Measurements from ENCODE around the gene JPT1.
"Not testable (repeated sequence)": the region's sequence is repeated elsewhere in the genome, so short reads cannot be mapped to it uniquely, and the experiment has no call there.

The JPT1 gene

DNA sequence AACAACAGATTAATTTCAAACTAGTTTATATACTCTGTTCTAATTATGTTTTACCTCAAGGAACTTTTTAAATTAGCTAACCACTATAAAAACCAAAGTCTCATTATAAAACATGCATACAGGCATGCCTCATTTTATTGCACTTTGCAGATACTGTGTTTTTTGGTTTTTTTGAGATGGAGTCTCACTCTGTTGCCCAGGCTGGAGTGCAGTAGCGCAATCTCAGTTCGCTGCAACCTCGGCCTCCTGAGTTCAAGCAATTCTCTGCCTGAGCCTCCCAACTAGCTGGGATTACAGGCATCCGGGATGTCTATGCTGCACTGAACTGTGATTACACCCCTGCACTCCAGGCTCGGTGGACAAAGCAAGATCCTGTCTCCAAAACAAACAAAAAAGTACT lies 8.8 kb upstream of the JPT1 start:
- Histone ChIP-seq H3K36me3 (replicated peaks) (peaks cover 16% of the 10 kb centered on the region), H3K27ac (no peak overlapping the region), H3K27me3 (replicated peaks) (no peaks in the 10 kb centered on the region), H3K4me3 (ENCODE audit: low read depth, low read length) (no peak overlapping the region)
- DNase-seq: no peak
- TF ChIP-seq, protein P1, sequence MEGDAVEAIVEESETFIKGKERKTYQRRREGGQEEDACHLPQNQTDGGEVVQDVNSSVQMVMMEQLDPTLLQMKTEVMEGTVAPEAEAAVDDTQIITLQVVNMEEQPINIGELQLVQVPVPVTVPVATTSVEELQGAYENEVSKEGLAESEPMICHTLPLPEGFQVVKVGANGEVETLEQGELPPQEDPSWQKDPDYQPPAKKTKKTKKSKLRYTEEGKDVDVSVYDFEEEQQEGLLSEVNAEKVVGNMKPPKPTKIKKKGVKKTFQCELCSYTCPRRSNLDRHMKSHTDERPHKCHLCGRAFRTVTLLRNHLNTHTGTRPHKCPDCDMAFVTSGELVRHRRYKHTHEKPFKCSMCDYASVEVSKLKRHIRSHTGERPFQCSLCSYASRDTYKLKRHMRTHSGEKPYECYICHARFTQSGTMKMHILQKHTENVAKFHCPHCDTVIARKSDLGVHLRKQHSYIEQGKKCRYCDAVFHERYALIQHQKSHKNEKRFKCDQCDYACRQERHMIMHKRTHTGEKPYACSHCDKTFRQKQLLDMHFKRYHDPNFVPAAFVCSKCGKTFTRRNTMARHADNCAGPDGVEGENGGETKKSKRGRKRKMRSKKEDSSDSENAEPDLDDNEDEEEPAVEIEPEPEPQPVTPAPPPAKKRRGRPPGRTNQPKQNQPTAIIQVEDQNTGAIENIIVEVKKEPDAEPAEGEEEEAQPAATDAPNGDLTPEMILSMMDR (IDR thresholded peaks at IDR 0.05; ENCODE audit: low read depth, low read length, missing control alignments): no peak
- in situ Hi-C loops (cut with HindIII; ENCODE audit: low pct_ligation_motif_present, low sequenced_read_pairs): no loop called here

- Histone ChIP-seq H3K27me3 (replicated peaks) (no peaks in the 10 kb centered on the region), H3K36me3 (replicated peaks) (no peaks in the 10 kb centered on the region), H3K4me3 (ENCODE audit: low read depth, low read length) (no peak overlapping the region), H3K27ac (peak overlapping the region; percentile 85)
- TF ChIP-seq, protein P1 (IDR thresholded peaks at IDR 0.05; ENCODE audit: low read depth, low read length, missing control alignments): no peak
- DNase-seq: no peak
- in situ Hi-C loops (cut with HindIII; ENCODE audit: low pct_ligation_motif_present, low sequenced_read_pairs): no loop called here
Measured at GRCh38 chr17:75160211-75160610, 5.9 kb upstream of the JPT1 start.

- H3K4me3 ChIP-seq (ENCODE audit: low read depth, low read length): no peak overlapping the region
- H3K36me3 ChIP-seq (replicated peaks): no peaks in the 10 kb centered on the region
- in situ Hi-C loops (cut with HindIII; ENCODE audit: low pct_ligation_motif_present, low sequenced_read_pairs): no loop called here
- TF ChIP-seq, protein P1 (IDR thresholded peaks at IDR 0.05; ENCODE audit: low read depth, low read length, missing control alignments): no peak
- peak; percentile 78 for DNase-seq
- peak overlapping the region; percentile 85 for H3K27ac ChIP-seq
- H3K27me3 ChIP-seq (replicated peaks): no peaks in the 10 kb centered on the region
Measured at GRCh38 chr17:75159196-75160031, 5.1 kb upstream of the JPT1 start.

DNA sequence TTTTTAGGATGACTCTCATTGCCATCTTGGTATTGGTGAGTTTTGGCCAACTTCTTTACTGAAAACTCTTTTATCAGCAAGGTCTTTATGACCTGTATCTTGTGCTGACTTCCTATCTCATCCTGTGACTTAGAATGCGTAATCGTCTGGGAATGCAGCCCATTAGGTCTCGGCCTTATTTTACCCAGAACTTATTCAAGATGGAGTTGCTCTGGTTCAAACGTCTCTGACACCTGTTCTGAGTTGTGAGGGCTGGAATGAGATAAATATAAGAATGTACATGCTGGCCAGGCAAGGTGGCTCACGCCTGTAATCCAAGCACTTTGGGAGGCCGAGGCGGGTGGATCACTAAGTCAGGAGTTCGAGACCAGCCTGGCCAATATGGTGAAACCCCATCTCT lies 4.2 kb upstream of the JPT1 start:
- H3K4me3 ChIP-seq (ENCODE audit: low read depth, low read length); H3K27me3 ChIP-seq (replicated peaks); H3K36me3 ChIP-seq (replicated peaks); in situ Hi-C loops (cut with HindIII; ENCODE audit: low pct_ligation_motif_present, low sequenced_read_pairs); DNase-seq: not testable (repeated sequence)
- H3K27ac ChIP-seq: peak overlapping the region; percentile 85

DNA sequence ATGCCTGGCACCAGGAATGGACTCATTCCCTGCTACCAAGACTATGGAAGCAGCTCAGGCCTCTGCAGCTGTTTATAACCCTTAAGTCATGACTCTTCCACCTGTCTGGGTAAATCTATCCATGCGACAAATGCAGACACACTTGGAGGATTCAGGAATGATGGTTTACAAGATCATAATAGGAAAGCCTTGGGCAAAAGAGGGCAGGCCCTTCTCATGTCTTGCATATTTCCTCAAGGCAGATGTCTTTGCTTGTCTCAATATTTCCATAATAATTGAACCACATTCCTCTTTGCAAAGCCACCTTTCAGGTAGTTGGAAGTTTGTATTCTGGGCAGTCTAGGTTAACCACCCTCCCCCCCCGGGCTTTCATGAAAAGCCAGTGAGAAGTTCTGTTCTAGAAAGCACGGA lies 884 bp upstream of the JPT1 start:
- Histone ChIP-seq H3K4me3 (ENCODE audit: low read depth, low read length) (no peak overlapping the region), H3K27me3 (replicated peaks) (no peaks in the 10 kb centered on the region), H3K36me3 (replicated peaks) (no peaks in the 10 kb centered on the region), H3K27ac (no peak overlapping the region)
- no peak for DNase-seq
- in situ Hi-C loops (cut with HindIII; ENCODE audit: low pct_ligation_motif_present, low sequenced_read_pairs): no loop called here
- TF ChIP-seq, protein P1 (IDR thresholded peaks at IDR 0.05; ENCODE audit: low read depth, low read length, missing control alignments): no peak

DNA sequence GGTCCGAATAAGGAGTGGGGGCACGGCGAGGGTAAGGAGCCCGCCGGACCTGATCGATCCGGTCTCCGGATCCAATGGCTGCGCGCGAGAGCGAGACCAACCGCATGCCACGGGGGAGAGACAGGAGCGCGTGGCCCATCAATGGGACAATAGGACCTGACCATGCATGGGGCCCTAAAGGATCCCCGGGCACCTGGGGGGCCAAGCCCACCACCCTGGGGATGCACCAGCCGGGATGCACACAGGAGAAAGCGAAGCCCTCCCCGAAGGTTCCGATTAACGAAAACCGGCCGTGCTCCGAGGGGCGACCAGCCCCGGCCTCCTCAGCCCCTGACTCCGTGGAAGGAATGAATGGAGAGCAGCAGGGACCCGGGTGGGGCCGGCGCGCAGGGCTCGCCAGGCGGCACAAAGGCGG lies 525 bp downstream of the JPT1 start:
- Histone ChIP-seq H3K36me3 (replicated peaks) (peaks cover under 1% of the 10 kb centered on the region), H3K4me3 (ENCODE audit: low read depth, low read length) (peak overlapping the region; percentile 95), H3K27ac (peak overlapping the region; percentile 60), H3K27me3 (replicated peaks) (no peaks in the 10 kb centered on the region)
- TF ChIP-seq, protein P1 (IDR thresholded peaks at IDR 0.05; ENCODE audit: low read depth, low read length, missing control alignments): no peak
- in situ Hi-C loops (cut with HindIII; ENCODE audit: low pct_ligation_motif_present, low sequenced_read_pairs): no loop called here
- DNase-seq: no peak

Measured in brain microvascular endothelial cell (primary cell).